HFFc6 (cell line): ENCODE results near the gene NGB. TPM values are rescaled to one million over a fixed set of nuclear protein-coding genes. Genes with fewer than 3 reads are reported as not detected.

Source experiments
- DNase-seq: peaks from one replicate; pipeline ENCODE4 v3.0.0-alpha.2; 2018
- H3K27ac Mint-ChIP-seq: 2 replicates; pipeline ENCODE4 v1.8.0; 2020; ENCODE audit warnings: mild to moderate bottlenecking, mixed read lengths
- H3K27me3 Mint-ChIP-seq: 2 replicates; pipeline ENCODE4 v1.8.0; 2021; ENCODE audit warnings: mild to moderate bottlenecking, moderate library complexity, mixed read lengths; ENCODE audit not compliant: insufficient read depth
- H3K36me3 Mint-ChIP-seq: 2 replicates; pipeline ENCODE4 v1.8.0; 2021; ENCODE audit warnings: low read depth, mixed read lengths
- H3K4me1 Mint-ChIP-seq: 2 replicates; pipeline ENCODE4 v1.8.0; 2020; ENCODE audit warnings: low read depth, mixed read lengths
- H3K4me3 Mint-ChIP-seq: 2 replicates; pipeline ENCODE4 v1.8.0; 2020; ENCODE audit warnings: mild to moderate bottlenecking, moderate library complexity, mixed read lengths
- H3K9me3 Mint-ChIP-seq: 2 replicates; pipeline ENCODE4 v1.8.0; 2020; ENCODE audit warnings: mild to moderate bottlenecking, mixed read lengths
- total RNA-seq, 6 experiments: library from RNA; stranded (reverse); fragmentation: NEBNext Ultra II Directional; extraction: Animal tissue kit (Norgen Biotek cat#: 25700); gene quantifications; 2 replicates in 1 of 6; 3 replicates in 5 of 6; pipeline ENCODE4 v1.2.3, GENCODE V29; 2021
- TF ChIP-seq, protein P1 (sequence below): fragments of 200-600 bp; sonication (generic); IDR thresholded peaks from 2 replicates; pipeline ENCODE4 v1.5.0; 2021; ENCODE audit warnings: antibody characterized with exemption, mild to moderate bottlenecking

Gene NGB
- total RNA-seq, 6 experiments from 2014 or later, result not detected

DNA sequence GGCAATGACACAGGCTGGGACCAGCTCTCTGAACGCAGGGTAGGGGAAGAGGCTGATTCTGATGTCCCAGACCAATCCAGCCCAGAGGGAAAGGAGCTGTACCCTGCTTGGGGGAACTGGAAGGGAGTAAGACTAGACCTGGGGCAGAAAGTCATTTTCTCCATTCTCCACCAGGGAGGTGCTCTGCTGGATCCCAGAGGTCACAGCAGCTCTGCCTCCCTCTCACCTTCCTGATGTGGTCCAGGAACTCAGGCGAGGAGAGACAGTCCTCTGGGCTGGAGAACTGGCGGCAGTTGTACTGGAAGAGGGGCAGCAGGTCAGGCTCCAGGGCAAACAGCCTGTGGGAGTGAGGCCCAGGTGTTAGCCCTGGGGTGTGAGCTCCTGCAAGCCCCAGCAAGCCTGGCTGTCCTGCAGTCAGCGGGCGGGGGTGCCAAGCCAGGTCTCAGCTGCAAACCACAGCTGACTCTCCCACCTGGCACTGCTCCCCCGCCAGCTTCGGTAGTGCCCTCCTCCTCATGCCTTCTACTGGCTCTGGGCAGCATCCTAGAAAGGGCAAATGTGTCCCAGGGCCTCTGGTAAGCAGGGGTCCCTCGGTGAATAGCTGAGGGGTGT, 1.9 kb downstream of the NGB start:
- peaks cover 43% of the 10 kb centered on the region for H3K27me3 Mint-ChIP-seq
- TF ChIP-seq, protein P1, sequence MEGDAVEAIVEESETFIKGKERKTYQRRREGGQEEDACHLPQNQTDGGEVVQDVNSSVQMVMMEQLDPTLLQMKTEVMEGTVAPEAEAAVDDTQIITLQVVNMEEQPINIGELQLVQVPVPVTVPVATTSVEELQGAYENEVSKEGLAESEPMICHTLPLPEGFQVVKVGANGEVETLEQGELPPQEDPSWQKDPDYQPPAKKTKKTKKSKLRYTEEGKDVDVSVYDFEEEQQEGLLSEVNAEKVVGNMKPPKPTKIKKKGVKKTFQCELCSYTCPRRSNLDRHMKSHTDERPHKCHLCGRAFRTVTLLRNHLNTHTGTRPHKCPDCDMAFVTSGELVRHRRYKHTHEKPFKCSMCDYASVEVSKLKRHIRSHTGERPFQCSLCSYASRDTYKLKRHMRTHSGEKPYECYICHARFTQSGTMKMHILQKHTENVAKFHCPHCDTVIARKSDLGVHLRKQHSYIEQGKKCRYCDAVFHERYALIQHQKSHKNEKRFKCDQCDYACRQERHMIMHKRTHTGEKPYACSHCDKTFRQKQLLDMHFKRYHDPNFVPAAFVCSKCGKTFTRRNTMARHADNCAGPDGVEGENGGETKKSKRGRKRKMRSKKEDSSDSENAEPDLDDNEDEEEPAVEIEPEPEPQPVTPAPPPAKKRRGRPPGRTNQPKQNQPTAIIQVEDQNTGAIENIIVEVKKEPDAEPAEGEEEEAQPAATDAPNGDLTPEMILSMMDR, result no peak
- DNase-seq, result no peak
- H3K27ac Mint-ChIP-seq, result no peak overlapping the region
- no peaks in the 10 kb centered on the region for H3K4me1 Mint-ChIP-seq
- no peaks in the 10 kb centered on the region for H3K36me3 Mint-ChIP-seq
- H3K4me3 Mint-ChIP-seq, result no peak overlapping the region
- peaks cover 6% of the 10 kb centered on the region for H3K9me3 Mint-ChIP-seq

DNA sequence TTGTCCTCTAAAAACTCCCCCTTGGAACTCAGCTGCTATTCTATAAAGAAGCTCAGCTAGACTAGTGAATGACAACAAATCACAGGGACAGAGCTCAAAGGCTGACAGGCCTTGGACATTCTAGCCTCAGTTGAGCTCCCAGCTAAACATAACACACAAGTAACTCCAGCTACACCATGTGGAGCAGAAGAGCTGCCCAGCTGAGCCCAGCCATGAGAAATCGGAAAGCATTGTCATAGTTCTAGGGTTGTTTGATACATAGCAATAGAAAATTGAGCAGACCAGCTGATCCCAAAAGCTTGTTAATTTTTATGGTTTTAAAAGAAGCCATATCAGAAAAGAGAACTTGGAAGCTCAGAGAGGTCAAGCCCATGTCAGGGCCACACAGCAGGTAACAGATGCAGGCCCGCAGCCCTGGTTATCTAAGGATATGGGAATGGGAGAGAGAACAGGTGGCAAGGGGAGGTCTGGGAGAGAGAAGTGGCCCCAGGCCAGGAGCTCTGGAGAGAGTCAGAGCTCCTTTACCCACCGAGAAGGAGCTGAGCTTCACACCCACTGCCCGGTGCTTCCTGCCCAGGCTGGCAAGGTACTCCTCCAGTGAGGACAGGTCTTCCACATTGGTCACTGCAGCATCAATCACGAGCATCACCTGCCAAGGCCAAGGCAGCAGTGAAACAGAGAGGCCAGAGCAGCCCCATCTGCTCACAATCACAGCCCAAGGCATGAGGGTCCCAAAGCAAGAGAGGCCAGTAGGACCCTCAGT, 2.9 kb downstream of the NGB start:
- peaks cover 6% of the 10 kb centered on the region for H3K9me3 Mint-ChIP-seq
- no peak overlapping the region for H3K4me3 Mint-ChIP-seq
- DNase-seq, result no peak
- H3K27me3 Mint-ChIP-seq, result peaks cover 43% of the 10 kb centered on the region
- no peak overlapping the region for H3K27ac Mint-ChIP-seq
- no peaks in the 10 kb centered on the region for H3K4me1 Mint-ChIP-seq
- TF ChIP-seq, protein P1, result no peak
- H3K36me3 Mint-ChIP-seq, result no peaks in the 10 kb centered on the region

DNA sequence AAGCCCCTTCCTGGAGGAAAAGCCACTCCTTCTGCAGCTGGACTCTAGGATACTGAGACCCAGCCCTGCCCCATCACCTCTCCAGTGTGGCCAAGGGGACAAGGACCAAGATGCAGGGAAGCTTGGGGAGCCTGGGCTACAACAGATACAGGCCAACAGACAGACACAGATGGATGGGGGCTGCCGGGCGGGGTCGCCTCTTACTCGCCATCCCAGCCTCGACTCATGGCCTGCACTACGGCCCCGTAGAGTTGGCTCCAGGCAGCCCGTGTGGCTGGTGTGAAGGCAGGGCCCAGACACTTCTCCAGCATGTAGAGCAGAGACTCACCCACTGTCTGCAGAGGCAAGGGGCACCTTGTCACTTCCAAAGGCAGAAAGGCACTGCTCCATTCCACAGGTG, 4.7 kb downstream of the NGB start:
- H3K36me3 Mint-ChIP-seq, result no peaks in the 10 kb centered on the region
- H3K4me1 Mint-ChIP-seq, result no peaks in the 10 kb centered on the region
- no peak overlapping the region for H3K27ac Mint-ChIP-seq
- H3K27me3 Mint-ChIP-seq, result peaks cover 40% of the 10 kb centered on the region
- no peak overlapping the region for H3K4me3 Mint-ChIP-seq
- no peak for DNase-seq
- TF ChIP-seq, protein P1, result no peak
- H3K9me3 Mint-ChIP-seq, result peaks cover 6% of the 10 kb centered on the region

DNA sequence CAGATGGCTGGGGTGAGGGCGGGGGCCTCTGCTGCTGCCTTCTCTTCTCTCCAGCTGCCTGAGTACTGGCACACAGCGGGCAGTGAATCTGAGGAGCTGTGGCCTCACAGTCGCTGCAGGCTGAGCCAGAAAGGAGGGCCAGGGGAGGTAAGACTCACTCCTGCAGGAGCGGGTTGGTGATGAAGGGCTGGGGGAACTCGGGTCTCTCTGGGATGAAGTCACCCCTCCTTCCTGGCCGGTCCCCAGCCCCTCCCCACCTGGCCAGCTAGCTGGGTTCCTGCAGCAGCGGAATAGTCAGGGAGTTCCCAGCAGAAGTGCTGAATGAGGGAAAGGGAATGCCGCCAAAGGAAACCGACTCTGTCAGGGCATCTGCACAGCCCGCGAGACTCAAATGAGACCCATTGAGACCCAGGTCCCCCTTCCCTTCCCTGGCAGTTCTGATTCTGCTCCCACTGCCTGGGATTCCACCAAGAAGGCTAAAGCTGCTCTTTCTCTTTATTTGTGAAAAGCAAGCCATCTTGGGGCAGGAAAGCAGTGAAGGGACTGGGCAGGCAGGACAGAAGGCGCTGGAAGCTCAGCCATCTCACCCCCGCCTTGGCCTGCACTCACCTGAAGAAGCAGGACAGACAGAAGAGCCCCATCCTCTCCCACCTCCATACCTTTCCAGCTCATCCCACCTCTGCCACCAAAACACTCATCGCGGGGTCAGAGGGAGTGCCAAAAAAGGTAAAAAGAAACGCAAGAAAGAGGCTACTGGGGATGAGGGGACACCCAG, 5.3 kb downstream of the NGB start:
- peaks cover 44% of the 10 kb centered on the region for H3K27me3 Mint-ChIP-seq
- no peak overlapping the region for H3K27ac Mint-ChIP-seq
- DNase-seq, result no peak
- H3K4me1 Mint-ChIP-seq, result no peaks in the 10 kb centered on the region
- H3K4me3 Mint-ChIP-seq, result no peak overlapping the region
- TF ChIP-seq, protein P1, result no peak
- H3K36me3 Mint-ChIP-seq, result no peaks in the 10 kb centered on the region
- H3K9me3 Mint-ChIP-seq, result peaks cover 6% of the 10 kb centered on the region

DNA sequence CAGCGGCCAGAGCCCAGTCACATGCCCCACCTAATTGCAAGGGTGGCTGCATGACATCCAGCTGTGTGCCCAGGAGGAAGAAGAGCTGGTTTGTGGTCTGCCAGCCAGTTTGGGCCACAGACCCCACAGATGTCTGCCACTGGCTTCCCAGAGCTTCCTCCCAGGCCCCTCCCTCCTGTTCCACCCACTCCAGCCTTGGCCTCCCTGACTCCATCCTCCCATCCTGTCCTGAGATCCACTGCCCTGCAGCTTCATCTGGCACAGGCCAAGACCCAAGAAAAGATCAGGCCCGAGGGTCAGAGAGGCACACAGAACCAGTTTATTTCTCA, 5.9 kb downstream of the NGB start:
- Mint-ChIP-seq H3K4me1 (no peaks in the 10 kb centered on the region), H3K4me3 (no peak overlapping the region), H3K36me3 (no peaks in the 10 kb centered on the region), H3K9me3 (peaks cover 6% of the 10 kb centered on the region), H3K27me3 (peaks cover 47% of the 10 kb centered on the region), H3K27ac (no peak overlapping the region)
- no peak for DNase-seq
- TF ChIP-seq, protein P1, result no peak
